Stimulated activated CD8-positive, alpha-beta memory T cell treated with anti-CD3 and anti-CD28 coated beads, Interleukin-7, amount 100 ng/mL, for 24 hours (primary cell): ENCODE results near the gene HSD17B8.

Source experiments
- DNase-seq: peaks from one replicate; pipeline ENCODE4 v3.0.0-alpha.2; 2020; ENCODE audit warnings: low read depth

Gene HSD17B8

DNA sequence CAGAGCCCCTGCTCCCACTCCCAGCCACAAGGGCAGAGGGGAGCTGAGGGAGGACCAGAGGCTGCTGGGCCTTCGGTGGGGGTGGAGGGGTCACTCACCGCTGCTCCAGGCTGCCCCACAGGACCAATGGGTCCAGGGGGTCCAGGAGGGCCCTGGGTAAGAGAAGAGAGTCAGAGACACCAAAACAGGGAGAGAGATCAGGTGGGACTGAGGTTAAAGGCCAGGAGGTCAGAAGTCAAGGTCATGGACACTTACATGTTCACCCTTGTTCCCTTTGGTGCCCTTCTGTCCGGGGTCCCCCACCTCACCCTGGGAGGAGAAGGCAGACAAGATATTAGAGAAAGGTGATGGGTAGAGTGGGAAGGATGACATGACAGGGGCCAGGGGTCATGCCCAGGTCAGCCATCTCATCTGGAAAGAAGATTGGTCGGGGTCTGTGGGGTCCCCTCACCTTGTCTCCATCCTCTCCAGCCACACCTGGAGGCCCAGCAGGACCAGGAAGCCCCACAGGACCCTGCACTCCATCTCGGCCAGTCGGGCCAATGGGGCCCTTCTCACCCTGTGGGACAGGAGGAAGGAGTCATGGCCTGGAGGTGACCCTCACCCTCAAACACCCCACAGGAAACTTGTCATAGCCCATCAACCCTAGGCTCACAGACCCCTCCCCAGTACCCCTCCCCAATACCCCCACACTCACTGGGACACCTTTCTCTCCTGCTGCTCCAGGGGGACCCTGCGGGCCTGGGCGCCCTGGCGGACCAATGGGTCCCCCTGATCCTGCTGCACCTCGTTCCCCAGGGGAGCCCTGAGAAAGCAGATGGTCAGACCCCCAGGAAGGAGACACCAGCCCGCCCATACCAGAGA is 33.2 kb upstream of the HSD17B8 start:
- no peak for DNase-seq

- DNase-seq = no peak
These were observed 32.4 kb upstream of the HSD17B8 start for GRCh38 chr6:33171880-33172687.

DNA sequence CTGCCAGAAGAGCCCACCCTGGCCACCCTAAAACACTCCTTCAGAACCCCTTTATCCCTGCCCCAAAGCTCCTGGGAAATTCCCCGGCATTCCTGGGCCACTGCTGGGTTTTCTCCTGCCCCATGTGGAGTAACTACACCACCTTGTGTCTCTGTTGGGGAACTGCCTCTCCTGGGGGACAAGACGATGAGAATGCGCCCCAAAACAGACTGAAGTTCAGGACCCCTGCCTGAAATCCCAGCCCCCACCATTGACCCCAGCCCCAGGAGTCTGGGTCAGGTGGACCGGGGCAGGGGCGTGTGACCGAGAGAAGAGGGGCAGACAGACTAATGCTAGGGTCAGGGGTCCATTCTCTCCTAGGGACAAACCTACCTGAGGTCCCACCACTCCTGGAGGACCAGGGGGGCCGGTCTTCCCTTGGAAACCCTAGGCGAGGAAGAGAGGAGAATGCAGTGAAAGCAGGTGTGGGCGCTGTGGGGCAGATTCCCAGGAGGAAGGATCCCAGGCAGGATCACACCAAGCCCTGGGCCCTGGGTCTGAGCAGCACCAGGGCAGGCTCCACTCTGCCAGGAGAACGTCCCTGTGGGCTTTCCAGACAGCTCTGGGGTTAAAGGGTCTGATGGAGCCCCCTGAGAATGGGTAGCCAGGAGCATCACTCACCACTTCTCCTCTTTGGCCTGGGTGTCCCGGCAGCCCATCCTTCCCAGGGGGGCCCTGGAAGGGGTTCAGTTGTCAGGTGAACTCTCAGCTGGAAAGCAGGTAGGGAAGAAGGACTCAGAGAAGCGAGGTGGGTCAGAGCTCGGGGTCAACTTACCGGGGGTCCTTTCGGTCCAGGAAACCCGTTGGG is 31.5 kb upstream of the HSD17B8 start:
- DNase-seq = no peak

DNA sequence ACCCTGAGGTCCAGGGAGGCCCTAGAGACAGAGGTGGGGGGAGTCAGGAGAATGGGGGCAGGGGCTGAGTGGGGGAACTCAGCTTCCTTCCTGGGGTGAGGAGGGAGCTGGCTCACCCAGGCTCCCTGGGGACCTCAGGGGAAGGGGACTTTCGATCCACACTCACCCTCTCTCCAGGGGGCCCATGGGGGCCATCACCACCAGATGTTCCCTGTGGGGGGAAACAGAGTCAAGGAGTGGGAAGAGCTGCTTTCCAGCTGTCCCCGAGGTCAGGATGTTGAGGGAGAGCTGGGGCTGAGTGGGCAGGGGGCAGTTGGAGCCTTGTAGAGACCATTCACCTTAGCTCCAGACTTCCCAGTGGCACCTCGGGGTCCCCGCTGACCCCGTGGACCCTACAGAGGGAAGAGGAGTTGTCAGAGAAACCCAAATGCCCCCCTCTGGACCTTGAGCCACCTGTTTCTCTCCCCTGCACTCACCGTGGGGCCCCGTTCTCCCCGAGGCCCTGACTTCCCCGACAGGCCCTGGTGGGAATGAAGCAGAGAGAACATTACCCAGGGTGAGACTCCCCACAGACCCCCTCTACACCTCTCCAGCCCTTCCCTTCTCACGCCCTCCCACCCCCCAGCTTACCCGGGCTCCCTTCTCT is 30.8 kb upstream of the HSD17B8 start:
- no peak for DNase-seq

DNA sequence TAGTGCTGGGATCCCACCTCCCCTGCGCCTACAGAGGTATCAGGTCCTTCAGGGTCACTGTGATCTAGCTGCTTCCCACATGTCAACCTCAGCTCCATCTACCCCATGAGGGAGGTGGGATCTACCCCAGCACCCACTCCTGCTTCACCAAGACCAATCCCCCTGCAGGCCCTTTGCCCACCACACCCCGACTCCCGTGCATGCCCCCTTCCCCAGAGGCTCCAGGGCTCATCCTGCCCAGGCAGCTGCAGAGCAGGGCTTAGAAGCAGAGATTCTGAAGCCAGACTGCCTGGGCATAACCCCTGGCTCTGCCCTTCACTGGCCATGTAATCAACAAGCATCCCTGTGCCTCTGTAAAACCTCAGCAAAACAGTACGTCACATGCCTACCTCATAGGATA is 29.7 kb upstream of the HSD17B8 start:
- no peak for DNase-seq

- no peak for DNase-seq
These were observed 28.9 kb upstream of the HSD17B8 start for GRCh38 chr6:33175436-33176069.

GRCh38 chr6:33176906-33177305 is 27.5 kb upstream of the HSD17B8 start:
- DNase-seq = no peak

DNA sequence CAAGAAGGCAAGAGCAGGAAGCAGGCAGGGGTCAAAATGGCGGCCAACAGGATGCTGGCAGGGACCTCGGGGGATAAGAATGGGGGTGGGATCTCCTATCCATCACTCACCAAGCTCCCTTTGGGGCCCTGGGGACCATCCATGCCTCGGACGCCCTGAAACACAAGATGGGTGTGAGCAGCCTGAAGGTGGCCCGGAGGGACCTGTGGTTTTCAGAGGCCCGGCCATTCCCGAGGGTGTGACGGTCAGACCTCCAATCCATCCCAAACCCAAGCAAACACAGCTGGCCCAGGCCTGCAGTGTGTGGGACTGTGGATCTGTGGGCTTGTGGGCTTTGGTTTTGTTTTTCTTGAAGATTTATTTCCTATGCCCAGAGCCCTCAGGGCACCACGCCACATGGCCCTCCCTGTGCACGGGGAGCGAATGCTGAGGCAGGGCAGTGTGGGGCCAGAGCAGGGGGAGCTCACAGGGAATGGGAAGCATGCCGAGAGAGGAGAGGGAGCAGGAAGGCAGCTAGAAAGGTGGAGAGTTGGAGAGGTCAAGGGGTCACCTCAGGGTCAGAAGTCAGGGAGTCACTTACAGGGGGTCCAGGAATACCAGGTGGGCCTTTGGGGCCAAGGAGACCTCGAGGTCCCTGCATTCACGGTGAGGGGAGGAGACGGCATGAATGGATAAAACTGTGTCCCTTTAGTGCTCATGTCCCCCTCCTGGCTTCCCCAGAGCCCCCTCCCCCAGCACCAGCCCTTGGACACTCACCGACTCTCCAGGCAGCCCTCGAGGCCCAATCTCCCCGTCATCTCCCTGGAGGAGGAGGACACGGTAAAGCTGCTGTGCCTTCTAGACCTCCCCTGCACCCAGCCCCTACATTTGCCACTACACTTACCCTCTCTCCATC is 26.7 kb upstream of the HSD17B8 start:
- DNase-seq = no peak

- no peak for DNase-seq
These were observed 25.5 kb upstream of the HSD17B8 start for GRCh38 chr6:33178755-33179475.

- DNase-seq = no peak
These were observed 23.3 kb upstream of the HSD17B8 start for GRCh38 chr6:33181141-33181540.

- DNase-seq = no peak
These were observed 21.3 kb upstream of the HSD17B8 start for GRCh38 chr6:33183071-33183683.

GRCh38 chr6:33185190-33185589 is 19.3 kb upstream of the HSD17B8 start:
- no peak for DNase-seq

DNA sequence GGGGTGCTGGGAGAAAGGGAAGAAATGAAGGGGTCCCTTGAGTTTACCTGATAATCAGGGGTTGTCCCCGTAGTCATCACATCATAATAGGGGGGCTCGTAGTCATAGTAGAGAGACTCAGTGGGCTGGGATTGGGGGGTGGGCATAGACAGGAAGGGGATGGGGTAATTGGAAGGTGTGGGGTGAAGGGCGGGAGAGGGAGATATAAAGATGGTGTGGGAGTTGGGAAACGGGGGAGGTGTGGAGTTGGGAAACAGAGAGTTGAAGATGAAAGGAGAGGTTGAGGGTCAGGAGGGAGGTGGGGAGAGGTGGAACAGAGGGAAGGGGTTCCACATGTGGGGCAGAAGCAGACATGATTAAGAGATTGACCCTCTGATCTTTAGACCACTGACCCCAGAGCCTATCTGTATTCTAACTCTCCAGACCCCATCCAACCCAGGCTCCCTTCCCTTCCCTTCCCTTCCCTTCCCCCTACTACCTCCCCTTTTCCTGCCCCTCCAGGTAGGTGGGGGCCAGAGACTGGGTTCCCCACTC is 18.7 kb upstream of the HSD17B8 start:
- DNase-seq = no peak

DNA sequence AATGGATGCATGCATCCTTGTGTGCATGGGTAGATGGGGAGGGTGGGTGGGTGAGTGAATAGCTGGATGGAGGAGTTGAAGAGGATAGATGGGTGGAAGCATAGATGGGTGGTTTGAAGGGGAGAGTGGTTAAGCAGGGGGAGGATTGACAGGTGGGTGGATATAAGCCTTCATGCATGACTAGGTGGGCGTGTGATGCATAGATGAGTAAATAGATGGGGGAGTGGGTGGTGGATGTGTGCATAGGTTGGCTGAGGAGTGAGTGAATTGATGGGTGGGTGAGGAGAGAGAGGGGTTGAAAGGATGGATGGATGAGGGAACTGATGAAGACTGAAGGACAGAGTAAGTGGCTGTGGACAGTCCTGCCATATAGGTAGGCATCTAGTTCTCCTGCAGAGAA is 16.6 kb upstream of the HSD17B8 start:
- no peak for DNase-seq

GRCh38 chr6:33189164-33189563 is 15.3 kb upstream of the HSD17B8 start:
- no peak for DNase-seq

GRCh38 chr6:33189625-33190448 is 14.6 kb upstream of the HSD17B8 start:
- no peak for DNase-seq

- DNase-seq = no peak
These were observed 13.8 kb upstream of the HSD17B8 start for GRCh38 chr6:33190504-33191107.
